IMR-90 (cell line): ENCODE results near the gene PMS2. TPM values are rescaled to one million over a fixed set of nuclear protein-coding genes. Genes with fewer than 3 reads are reported as not detected.

Experiments
- microRNA-seq, 2 experiments: library from miRNA; stranded (forward) in 1 of 2; unstranded in 1 of 2; fragments of 10-50 nt in 1 of 2; fragments of <30 nt in 1 of 2; gene quantifications in 1 of 2; microRNA quantifications in 1 of 2; one replicate each; pipeline versions ENCODE3 to v1.1.0; 2013 to 2020; ENCODE audit not compliant: insufficient read depth in 1 of 2, insufficient read length in 1 of 2, unreplicated experiment in 1 of 2
- polyA plus RNA-seq, 3 experiments: library from polyadenylated mRNA; depleted of rRNA; stranded (reverse); fragments of >200 nt; gene quantifications; 2 replicates each; pipeline ENCODE4 v1.2.3, GENCODE V29; 2012; ENCODE audit warnings: low replicate concordance in 1 of 3
- small RNA-seq, 5 experiments: library from RNA; depleted of rRNA; stranded (forward); fragments of <200 nt; gene quantifications; one replicate each; pipeline ENCODE3, GENCODE V24; 2012
- total RNA-seq: library from RNA; depleted of rRNA; stranded (reverse); fragments of >200 nt; gene quantifications from 2 replicates; pipeline ENCODE4 v1.2.3, GENCODE V29; 2012; rRNA removed

PMS2 gene
- total and polyA plus RNA-seq, 2 of the 4 experiments (the other 2 are of a cell fraction): 6.8 to 14.3 TPM

Small RNA genes within 50 kb of the gene (microRNA-seq; reads per million reads assigned to microRNA genes)
- gene RF00019 (ENCODE audit: insufficient read depth, insufficient read length) (not detected), gene RNU6-218P (ENCODE audit: insufficient read depth, insufficient read length) (not detected), gene SNORA80D (ENCODE audit: insufficient read depth, insufficient read length) (not detected)

Small RNA genes within 50 kb of the gene (small RNA-seq; reads per million reads assigned to genes)
- 0 reads per million in 5 experiments for gene RF00019
- gene RNU6-218P: 0 reads per million in 5 experiments
- gene SNORA80D: 0 to 13.6 (median 0.15) reads per million in 5 experiments

Other genes with a start within 250 kb of the PMS2 start
- 26.9 and 30.1 TPM in 2 replicates for gene RNF216, start 227.4 kb downstream of the PMS2 start, total RNA-seq
- gene RNF216, start 227.4 kb downstream of the PMS2 start, polyA plus RNA-seq (2012; rRNA removed): 23.0 and 24.8 TPM in 2 replicates
- gene OCM, start 128.3 kb downstream of the PMS2 start, total RNA-seq: not detected in 2 replicates
- gene OCM, start 128.3 kb downstream of the PMS2 start, polyA plus RNA-seq (2012; rRNA removed): not detected in 2 replicates
- 28.7 and 40.3 TPM in 2 replicates for gene CCZ1, start 110.3 kb downstream of the PMS2 start, total RNA-seq
- gene CCZ1, start 110.3 kb downstream of the PMS2 start, polyA plus RNA-seq (2012; rRNA removed): 20.5 and 25.4 TPM in 2 replicates
- gene RSPH10B, start 38.4 kb downstream of the PMS2 start, total RNA-seq: under 0.01 TPM in 1 of 2 replicates, not detected in the other
- not detected in 2 replicates for gene RSPH10B, start 38.4 kb downstream of the PMS2 start, polyA plus RNA-seq (2012; rRNA removed)
- 46.9 and 58.6 TPM in 2 replicates for gene AIMP2, start 223 bp upstream of the PMS2 start, total RNA-seq
- gene AIMP2, start 223 bp upstream of the PMS2 start, polyA plus RNA-seq (2012; rRNA removed): 57.5 and 65.4 TPM in 2 replicates
- under 0.01 and 0.36 TPM in 2 replicates for gene ANKRD61, start 22.3 kb upstream of the PMS2 start, total RNA-seq
- 0.17 and 0.32 TPM in 2 replicates for gene ANKRD61, start 22.3 kb upstream of the PMS2 start, polyA plus RNA-seq (2012; rRNA removed)
- 35.1 and 53.9 TPM in 2 replicates for gene EIF2AK1, start 50.1 kb upstream of the PMS2 start, total RNA-seq
- 57.9 and 60.8 TPM in 2 replicates for gene EIF2AK1, start 50.1 kb upstream of the PMS2 start, polyA plus RNA-seq (2012; rRNA removed)
- 1.8 and 2.2 TPM in 2 replicates for gene USP42, start 95.9 kb upstream of the PMS2 start, total RNA-seq
- gene USP42, start 95.9 kb upstream of the PMS2 start, polyA plus RNA-seq (2012; rRNA removed): 4.0 TPM in 2 replicates